ENCODE measurements around the gene ELP2.

DNA sequence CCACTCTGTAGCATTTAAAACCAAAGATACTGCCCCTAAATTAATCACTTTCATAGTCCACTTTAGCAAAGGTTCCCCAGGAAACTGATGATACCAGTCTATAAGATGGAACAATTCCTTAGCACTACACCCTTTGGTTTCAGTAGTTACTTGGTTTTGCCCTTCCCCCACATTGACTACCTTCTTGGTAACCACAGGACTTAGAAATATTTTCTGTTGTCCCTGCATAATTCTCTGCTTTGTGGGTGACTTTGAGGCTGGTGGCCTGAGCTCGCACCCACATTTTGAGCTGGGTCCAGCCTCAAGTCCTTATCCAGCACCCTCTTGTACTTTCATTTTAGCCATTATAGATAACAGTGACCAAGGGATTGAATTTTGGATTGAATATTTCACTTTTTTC, 23.1 kb downstream of the ELP2 start:
- TF ChIP-seq, protein P1, sequence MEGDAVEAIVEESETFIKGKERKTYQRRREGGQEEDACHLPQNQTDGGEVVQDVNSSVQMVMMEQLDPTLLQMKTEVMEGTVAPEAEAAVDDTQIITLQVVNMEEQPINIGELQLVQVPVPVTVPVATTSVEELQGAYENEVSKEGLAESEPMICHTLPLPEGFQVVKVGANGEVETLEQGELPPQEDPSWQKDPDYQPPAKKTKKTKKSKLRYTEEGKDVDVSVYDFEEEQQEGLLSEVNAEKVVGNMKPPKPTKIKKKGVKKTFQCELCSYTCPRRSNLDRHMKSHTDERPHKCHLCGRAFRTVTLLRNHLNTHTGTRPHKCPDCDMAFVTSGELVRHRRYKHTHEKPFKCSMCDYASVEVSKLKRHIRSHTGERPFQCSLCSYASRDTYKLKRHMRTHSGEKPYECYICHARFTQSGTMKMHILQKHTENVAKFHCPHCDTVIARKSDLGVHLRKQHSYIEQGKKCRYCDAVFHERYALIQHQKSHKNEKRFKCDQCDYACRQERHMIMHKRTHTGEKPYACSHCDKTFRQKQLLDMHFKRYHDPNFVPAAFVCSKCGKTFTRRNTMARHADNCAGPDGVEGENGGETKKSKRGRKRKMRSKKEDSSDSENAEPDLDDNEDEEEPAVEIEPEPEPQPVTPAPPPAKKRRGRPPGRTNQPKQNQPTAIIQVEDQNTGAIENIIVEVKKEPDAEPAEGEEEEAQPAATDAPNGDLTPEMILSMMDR (IDR thresholded peaks at IDR 0.05) = no peak
- no peak for TF ChIP-seq POLR2A (IDR thresholded peaks at IDR 0.05)
- no peak for TF ChIP-seq POLR2AphosphoS5 (IDR thresholded peaks at IDR 0.05; ENCODE audit: insufficient read depth in 1 of 2, low read depth in 1 of 2)

Measured in vagina (tissue), 2 donors.